GM12875 (cell line): Measurements from ENCODE around the gene MEGF6.

Experiments used
- H3K4me3 ChIP-seq: one replicate; pipeline ENCODE4 v1.5.1; 2011; ENCODE audit warnings: low read depth, low read length, control low read depth
- TF ChIP-seq, protein P1 (sequence below): IDR thresholded peaks from 2 replicates; pipeline ENCODE4 v1.5.1; 2011; ENCODE audit warnings: low read depth, mild to moderate bottlenecking, control low read depth, inconsistent platforms, low read length, moderate library complexity, borderline replicate concordance; ENCODE audit not compliant: insufficient read depth

Gene MEGF6

DNA sequence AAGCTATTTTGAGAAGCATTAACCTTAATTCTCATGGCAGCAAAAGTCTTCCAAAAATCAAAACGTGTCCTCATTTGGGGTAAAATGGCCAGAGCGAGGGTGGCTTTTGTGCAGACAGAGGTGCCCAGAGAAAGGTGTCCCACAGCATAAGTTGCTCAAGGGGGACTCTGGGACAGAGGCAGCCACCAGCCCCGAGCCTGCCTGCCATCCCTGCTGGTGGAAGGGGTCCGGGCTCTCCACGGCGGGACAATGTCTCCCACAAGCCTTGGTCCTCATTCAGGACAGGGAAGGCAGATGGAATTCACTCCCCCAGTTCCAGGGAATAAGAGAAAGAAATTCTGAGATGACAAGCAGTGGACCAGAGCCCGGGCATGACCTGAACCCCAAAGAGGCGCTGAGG lies 169.4 kb downstream of the MEGF6 start:
- TF ChIP-seq, protein P1, sequence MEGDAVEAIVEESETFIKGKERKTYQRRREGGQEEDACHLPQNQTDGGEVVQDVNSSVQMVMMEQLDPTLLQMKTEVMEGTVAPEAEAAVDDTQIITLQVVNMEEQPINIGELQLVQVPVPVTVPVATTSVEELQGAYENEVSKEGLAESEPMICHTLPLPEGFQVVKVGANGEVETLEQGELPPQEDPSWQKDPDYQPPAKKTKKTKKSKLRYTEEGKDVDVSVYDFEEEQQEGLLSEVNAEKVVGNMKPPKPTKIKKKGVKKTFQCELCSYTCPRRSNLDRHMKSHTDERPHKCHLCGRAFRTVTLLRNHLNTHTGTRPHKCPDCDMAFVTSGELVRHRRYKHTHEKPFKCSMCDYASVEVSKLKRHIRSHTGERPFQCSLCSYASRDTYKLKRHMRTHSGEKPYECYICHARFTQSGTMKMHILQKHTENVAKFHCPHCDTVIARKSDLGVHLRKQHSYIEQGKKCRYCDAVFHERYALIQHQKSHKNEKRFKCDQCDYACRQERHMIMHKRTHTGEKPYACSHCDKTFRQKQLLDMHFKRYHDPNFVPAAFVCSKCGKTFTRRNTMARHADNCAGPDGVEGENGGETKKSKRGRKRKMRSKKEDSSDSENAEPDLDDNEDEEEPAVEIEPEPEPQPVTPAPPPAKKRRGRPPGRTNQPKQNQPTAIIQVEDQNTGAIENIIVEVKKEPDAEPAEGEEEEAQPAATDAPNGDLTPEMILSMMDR: no peak

DNA sequence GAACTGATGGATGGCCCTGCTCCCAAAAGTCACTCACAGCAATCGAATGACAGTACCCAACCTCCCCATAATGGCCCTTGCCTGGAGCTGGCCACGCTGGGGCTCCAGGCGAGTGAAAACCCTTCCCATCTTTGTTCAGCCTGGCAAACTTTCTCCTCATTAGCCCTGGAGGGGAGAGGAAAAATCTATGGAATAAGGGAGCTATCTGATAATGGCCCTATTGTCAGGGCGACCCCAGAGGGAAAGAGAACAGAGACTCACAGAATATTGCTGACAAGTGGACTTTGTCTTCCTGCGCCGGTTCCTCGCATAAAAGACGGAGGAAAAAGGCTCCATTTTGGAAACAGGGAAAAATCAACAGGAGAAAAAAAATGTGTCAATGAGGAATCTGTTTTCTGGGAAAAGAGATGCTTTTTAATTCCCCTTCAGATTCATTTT lies 169.9 kb downstream of the MEGF6 start:
- TF ChIP-seq, protein P1: no peak
- H3K4me3 ChIP-seq: no peak overlapping the region

More for the DNA sequence above, 169.4 kb downstream of the MEGF6 start:
- no peak overlapping the region for H3K4me3 ChIP-seq

DNA sequence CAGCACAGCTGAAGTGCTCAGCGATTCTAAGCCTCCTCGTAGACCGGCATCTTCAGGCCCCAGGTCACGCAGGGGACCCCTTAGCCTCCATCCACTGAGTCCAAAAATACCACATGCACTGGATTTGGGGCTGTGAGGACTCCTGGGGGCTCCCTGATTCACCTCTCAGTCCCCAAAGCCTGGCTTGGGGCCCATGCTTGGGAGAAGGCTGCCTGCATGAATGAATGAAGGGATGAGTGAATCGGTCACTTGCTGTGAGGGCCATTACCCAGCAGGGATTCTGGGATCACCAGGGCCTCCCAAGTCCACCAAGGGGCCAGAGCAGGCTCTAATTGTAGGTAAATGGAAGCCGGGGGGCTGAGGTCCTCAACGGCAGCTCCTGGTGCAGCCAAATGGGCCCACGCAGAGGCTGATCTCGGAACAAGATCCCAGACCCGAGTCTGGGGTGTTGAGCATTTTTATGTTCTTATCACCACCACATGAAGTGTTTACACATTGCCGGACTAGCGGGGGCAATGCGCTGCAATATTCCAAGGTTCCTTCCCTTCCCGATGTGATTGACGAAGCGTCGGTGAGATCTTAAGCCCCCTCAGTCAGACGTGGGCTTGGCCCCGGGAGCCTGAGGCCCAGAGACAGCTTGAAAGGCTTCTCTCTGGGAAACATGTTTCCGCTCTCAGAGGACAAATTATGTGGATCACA lies 170.4 kb downstream of the MEGF6 start:
- TF ChIP-seq, protein P1: no peak
- H3K4me3 ChIP-seq: no peak overlapping the region

DNA sequence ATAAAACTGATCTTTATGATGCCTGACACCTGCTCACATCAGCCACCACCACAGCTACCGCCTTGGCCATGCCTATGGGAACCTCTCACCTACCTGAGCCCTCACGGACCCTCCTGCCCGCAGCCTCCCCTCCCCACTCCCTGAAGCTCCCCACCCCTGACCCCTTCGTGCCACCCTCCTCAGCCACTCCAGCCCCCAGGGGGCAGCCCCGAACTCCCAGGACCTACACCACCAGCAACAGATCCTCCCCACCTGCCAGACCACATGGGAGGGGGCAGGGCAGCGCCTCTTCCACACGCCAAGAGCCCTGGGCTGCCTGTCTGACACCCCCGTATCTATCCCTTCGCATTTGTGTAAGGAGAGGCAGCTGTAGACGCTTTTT lies 171.0 kb downstream of the MEGF6 start:
- H3K4me3 ChIP-seq: no peak overlapping the region
- TF ChIP-seq, protein P1: no peak
